ENCODE data around the gene MAP1B.
A peak's percentile ranks its signal among the peaks of the same experiment; 100 is the strongest.

The MAP1B gene

GRCh38 chr5:72199681-72200080 lies 92.4 kb downstream of the MAP1B start:
- DNase-seq: no peak

DNA sequence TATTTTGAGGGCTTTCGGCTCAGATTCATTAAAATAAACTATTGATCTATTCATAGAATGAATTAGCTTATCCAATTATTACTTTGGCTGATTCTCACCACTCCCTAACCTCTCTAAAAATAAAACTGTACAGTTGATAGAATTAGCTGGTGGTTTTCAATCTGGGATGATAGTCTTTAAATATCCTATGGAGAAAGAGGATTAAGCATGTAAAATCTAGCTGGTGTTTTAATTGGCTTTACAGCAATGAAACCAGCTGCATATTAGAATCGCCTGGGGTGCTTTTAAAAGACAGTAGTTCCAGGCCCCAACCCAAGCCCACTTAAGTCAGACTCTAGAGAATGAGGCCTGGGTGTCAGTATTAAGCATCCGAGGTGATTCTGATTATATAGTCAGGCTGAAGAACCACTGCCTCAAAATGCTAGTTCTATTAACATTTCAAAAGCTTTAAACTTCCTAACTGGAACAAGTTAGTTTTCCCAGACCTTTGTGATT lies 95.1 kb downstream of the MAP1B start:
- no peak for DNase-seq

DNA sequence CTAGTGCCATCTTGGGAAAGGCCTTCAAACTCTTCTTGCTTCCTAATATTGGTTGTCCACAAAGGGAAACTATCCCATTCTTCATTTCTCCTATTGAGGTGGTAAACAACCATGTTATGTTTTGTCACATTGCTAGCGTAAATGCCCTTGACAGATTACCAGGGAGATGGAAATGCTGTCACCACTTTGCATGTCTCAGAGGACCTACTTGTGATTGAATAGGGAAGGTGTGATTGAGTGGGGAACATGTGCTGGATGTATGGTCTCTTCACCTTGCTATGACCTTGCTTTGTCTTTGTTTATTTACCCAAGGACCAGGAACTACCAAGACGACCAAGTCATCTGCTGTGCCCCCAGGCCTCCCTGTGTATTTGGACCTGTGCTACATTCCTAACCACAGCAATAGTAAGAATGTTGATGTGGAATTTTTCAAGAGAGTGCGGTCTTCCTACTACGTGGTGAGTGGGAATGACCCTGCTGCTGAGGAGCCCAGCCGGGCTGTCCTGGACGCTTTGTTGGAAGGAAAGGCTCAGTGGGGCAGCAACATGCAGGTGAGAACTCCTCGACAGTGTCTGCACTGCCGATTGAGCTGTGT lies 96.1 kb downstream of the MAP1B start:
- DNase-seq: no peak

DNA sequence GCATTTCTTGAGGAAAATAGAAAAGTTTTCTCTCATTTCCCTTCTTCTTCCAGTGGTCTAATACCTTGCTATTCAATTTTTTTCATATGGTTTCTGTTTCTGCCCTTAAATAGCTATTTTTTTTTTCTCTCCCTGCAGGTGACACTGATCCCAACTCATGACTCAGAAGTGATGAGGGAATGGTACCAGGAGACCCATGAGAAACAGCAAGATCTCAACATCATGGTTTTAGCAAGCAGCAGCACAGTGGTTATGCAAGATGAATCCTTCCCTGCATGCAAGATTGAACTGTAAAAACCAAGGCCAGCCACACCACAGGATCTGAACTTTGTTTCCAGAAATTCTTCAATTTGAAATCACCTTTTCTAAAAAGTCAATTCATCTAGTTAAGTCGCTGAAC lies 97.7 kb downstream of the MAP1B start:
- DNase-seq: no peak

- no peak for DNase-seq
Measured at GRCh38 chr5:72205431-72206009, 98.2 kb downstream of the MAP1B start.

- DNase-seq: peak; percentile 48
Measured at GRCh38 chr5:72206160-72206559, 98.9 kb downstream of the MAP1B start.

- no peak for DNase-seq
Measured at GRCh38 chr5:72206994-72207393, 99.7 kb downstream of the MAP1B start.

GRCh38 chr5:72208324-72208926 lies 101.2 kb downstream of the MAP1B start:
- no peak for DNase-seq

DNA sequence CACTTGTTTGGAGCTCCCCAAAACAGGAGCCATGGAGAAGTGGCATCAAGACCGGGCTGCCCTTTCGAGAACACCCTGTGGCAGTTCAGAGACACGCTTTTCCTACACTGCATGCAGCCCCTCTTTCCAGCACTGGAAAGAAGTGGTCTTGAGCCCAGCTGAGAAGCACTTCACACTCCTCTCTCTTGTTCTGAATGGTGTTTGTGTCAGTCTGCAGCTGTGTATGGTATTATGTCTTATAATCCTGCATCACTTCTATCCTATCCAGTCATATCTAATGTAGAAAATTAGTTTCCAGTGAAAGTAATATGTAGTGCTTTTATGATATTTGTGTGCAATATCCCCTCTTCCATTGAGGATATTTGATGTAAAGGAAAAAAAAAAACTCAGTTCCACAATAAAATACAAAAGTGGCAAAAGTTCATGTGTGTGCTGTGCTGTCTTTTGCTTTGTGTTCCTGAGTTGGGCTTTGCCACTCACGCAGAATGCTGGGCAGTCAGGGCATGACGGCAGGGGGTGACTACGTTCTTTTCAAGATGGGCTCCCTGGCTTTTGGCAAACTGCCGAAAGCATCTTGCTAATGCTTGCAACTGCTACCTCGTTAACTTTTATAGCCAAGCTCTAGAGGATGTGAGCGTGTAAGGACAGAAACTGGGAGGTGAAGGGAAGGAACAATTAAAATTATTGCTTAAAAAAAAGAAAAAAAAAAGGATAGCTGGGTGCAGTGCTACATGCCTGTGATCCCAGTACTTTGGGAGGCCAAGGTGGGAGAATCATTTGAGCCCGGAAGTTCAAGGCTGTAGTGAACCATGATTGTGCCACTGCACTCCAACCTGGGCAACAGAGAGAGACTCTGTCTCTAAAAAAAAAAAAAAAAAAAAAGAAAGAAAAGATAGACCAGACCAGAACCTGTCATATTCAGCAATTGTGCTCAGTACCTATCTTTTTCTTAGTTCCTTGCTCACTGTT lies 102.2 kb downstream of the MAP1B start:
- DNase-seq: no peak

DNA sequence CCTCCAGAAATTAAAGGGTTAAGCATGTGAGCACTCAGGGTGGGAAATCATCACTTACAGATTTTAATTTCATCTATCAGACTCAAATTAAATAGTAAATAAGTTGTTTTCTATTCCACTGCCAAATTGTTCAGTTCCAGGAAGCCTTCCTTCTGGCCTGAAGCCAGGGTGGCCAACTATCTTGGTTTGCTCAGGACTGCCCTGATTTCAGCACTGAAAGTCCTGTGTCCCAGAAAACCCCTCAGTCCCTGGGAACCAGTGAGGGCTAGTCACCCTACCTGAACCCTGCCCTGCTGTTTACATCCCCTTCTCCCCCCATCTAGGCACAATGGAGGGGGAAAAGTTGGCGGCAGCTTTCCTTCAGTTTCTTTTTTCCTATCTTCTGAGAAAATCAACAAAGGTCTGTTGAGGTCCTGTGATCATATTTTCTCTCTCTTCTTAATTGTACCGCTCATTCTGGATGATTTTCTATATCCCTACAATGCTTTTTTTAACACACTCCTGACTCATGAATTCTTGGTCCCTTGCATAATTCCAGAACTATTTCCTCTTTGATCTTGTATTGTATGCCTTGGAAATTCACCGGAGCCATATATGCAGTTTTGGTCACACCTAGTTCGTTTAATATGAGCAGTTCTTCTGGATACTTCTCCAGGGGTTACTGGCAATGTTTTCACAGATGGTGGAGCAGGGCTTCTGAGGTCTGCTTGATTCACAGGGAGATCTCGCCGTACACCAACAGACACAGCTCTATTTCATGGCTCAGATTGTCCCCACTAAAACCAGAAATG lies 103.8 kb downstream of the MAP1B start:
- peak; percentile 26 for DNase-seq

DNA sequence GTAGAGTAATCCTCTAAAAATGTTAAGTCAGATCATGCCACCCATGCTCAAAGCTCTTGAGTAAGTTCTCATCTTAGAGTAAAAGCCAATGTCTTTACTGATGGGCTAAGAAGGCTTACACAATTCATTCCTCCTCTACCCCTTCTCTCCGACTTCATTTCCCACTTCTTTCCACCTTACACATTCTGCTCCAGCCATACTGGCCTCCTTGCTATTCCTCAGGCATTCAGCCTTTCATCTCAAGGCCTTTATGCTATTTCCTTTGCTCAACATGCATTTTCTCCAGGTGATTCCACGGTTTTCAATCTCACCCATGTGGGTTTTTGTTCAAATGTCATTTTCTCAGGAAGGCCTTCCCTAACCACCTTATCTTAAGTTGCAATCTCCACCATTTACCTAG lies 104.9 kb downstream of the MAP1B start:
- no peak for DNase-seq

DNA sequence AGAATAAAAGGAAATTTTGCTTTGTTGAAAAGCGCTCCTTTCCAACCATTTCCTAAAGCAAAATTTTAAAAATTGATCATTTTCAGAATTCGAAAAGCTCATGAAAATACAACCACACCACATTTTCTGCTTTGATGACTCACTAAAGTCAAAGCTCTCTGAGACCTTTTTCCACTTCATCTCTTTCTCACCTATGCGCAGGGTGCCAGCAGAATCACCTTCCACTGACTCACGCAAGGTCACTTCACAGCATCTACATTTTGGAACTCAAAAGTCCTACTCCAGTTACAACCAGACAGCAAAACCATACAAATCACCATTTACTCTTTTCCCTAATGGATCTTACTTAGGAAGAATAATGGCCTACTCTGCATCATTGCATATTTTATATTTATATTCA lies 106.2 kb downstream of the MAP1B start:
- no peak for DNase-seq

- no peak for DNase-seq
Measured at GRCh38 chr5:72214168-72214567, 106.9 kb downstream of the MAP1B start.

- DNase-seq: no peak
Measured at GRCh38 chr5:72216756-72217155, 109.5 kb downstream of the MAP1B start.

- DNase-seq: no peak
Measured at GRCh38 chr5:72221099-72221498, 113.8 kb downstream of the MAP1B start.

DNA sequence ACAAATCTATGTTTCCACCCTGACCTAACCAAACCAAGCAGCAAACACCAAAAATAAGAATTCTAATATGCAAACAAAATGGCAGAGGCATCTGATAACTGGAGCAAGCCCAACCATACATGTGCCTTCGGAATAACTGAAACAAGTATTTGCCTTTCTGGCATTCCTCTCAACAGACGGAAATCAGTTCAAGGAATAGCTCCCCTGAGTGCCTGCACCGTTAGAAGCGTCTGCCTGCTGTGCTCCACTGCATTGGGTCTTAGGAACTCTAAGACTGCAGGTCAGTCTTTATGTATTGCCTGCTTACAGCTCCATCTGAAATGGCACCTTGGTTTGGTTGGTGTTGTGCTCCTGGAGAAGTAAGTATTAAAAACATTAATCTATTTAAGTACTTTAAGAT lies 114.3 kb downstream of the MAP1B start:
- no peak for DNase-seq

GRCh38 chr5:72222521-72222920 lies 115.2 kb downstream of the MAP1B start:
- no peak for DNase-seq

GRCh38 chr5:72223371-72223770 lies 116.1 kb downstream of the MAP1B start:
- DNase-seq: no peak

- no peak for DNase-seq
Measured at GRCh38 chr5:72224946-72225463, 117.7 kb downstream of the MAP1B start.

- no peak for DNase-seq
Measured at GRCh38 chr5:72225741-72226140, 118.5 kb downstream of the MAP1B start.

- DNase-seq: no peak
Measured at GRCh38 chr5:72226950-72227349, 119.7 kb downstream of the MAP1B start.

GRCh38 chr5:72228960-72229359 lies 121.7 kb downstream of the MAP1B start:
- DNase-seq: no peak
